Measurements from ENCODE around the gene ZNF165.

GRCh38 chr6:28078836-28079235 lies 1.5 kb upstream of the ZNF165 start:
- no peak for TF ChIP-seq EZH2 (optimal IDR thresholded peaks at IDR 0.05; ENCODE audit: low read depth, low read length)
- TF ChIP-seq, protein P1, sequence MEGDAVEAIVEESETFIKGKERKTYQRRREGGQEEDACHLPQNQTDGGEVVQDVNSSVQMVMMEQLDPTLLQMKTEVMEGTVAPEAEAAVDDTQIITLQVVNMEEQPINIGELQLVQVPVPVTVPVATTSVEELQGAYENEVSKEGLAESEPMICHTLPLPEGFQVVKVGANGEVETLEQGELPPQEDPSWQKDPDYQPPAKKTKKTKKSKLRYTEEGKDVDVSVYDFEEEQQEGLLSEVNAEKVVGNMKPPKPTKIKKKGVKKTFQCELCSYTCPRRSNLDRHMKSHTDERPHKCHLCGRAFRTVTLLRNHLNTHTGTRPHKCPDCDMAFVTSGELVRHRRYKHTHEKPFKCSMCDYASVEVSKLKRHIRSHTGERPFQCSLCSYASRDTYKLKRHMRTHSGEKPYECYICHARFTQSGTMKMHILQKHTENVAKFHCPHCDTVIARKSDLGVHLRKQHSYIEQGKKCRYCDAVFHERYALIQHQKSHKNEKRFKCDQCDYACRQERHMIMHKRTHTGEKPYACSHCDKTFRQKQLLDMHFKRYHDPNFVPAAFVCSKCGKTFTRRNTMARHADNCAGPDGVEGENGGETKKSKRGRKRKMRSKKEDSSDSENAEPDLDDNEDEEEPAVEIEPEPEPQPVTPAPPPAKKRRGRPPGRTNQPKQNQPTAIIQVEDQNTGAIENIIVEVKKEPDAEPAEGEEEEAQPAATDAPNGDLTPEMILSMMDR (IDR thresholded peaks at IDR 0.05; ENCODE audit: low read length), result no peak

Data from MM.1S (cell line).